Loucy (cell line): ENCODE data around the gene ATF7.
"Not testable (repeated sequence)": the region's sequence is repeated elsewhere in the genome, so short reads cannot be mapped to it uniquely, and the experiment has no call there.

ENCODE experiments used
- H2AFZ ChIP-seq: fragments of 200-600 bp; sonication (generic); 2 replicates; pipeline ENCODE4 v1.6.0; 2016; ENCODE audit warnings: antibody characterized with exemption, mild to moderate bottlenecking, low read length, moderate library complexity
- H3F3A ChIP-seq: fragments of 200-600 bp; 2 replicates; pipeline ENCODE4 v1.6.0; 2016; ENCODE audit warnings: antibody characterized with exemption, low read depth, mild to moderate bottlenecking
- H3K27me3 ChIP-seq: fragments of 200-600 bp; sonication (generic); 2 replicates; pipeline ENCODE4 v1.6.1; 2014; ENCODE audit warnings: low read length, mild to moderate bottlenecking; ENCODE audit not compliant: insufficient read depth, poor library complexity, severe bottlenecking
- H3K36me3 ChIP-seq: fragments of 200-600 bp; sonication (generic); 2 replicates; pipeline ENCODE4 v1.6.1; 2016; ENCODE audit warnings: low read length; ENCODE audit not compliant: insufficient read depth
- H3K4me1 ChIP-seq: fragments of 200-600 bp; sonication (generic); 2 replicates; pipeline ENCODE4 v1.5.1; 2014; ENCODE audit warnings: low read length, mild to moderate bottlenecking; ENCODE audit not compliant: insufficient read depth, poor library complexity, severe bottlenecking
- H3K4me2 ChIP-seq: fragments of 200-600 bp; sonication (generic); 2 replicates; pipeline ENCODE4 v1.6.0; 2014; ENCODE audit warnings: antibody characterized with exemption, low read length, low read depth, mild to moderate bottlenecking; ENCODE audit not compliant: poor library complexity, severe bottlenecking
- H3K4me3 ChIP-seq: fragments of 200-600 bp; sonication (generic); 2 replicates; pipeline ENCODE4 v1.5.1; 2014; ENCODE audit warnings: low read length, mild to moderate bottlenecking, mixed read lengths; ENCODE audit not compliant: poor library complexity, severe bottlenecking
- H3K79me2 ChIP-seq: fragments of 200-600 bp; sonication (generic); 2 replicates; pipeline ENCODE4 v1.6.1; 2014; ENCODE audit warnings: low read length; ENCODE audit not compliant: insufficient read depth
- H3K9ac ChIP-seq: fragments of 200-600 bp; sonication (generic); 2 replicates; pipeline ENCODE4 v1.6.0; 2014; ENCODE audit warnings: mild to moderate bottlenecking, low read depth, low read length, moderate library complexity; ENCODE audit not compliant: poor library complexity, severe bottlenecking
- H3K9me2 ChIP-seq: fragments of 200-600 bp; sonication (generic); replicated peaks from 2 replicates; pipeline ENCODE4 v1.6.1; 2016; ENCODE audit warnings: low read depth, low read length, mixed read lengths
- H3K9me3 ChIP-seq: fragments of 200-600 bp; sonication (generic); 2 replicates; pipeline ENCODE4 v1.6.1; 2014; ENCODE audit warnings: mild to moderate bottlenecking, antibody characterized with exemption, low read length, low read depth; ENCODE audit not compliant: insufficient read depth
- H4K20me1 ChIP-seq: fragments of 200-600 bp; sonication (generic); 2 replicates; pipeline ENCODE4 v1.6.0; 2014; ENCODE audit warnings: antibody characterized with exemption, low read length, mild to moderate bottlenecking; ENCODE audit not compliant: insufficient read depth, poor library complexity, severe bottlenecking
- EZH2phosphoT487 ChIP-seq: fragments of 200-600 bp; IDR thresholded peaks from 2 replicates; pipeline ENCODE4 v1.6.1; 2018; ENCODE audit warnings: antibody characterized with exemption, mild to moderate bottlenecking, moderate library complexity, borderline replicate concordance
- TF ChIP-seq, protein P1 (sequence below): fragments of 200-600 bp; sonication (generic); conservative IDR thresholded peaks from 2 replicates; pipeline ENCODE4 v1.5.1; 2014; ENCODE audit warnings: mild to moderate bottlenecking, antibody characterized with exemption, low read length

The ATF7 gene

DNA sequence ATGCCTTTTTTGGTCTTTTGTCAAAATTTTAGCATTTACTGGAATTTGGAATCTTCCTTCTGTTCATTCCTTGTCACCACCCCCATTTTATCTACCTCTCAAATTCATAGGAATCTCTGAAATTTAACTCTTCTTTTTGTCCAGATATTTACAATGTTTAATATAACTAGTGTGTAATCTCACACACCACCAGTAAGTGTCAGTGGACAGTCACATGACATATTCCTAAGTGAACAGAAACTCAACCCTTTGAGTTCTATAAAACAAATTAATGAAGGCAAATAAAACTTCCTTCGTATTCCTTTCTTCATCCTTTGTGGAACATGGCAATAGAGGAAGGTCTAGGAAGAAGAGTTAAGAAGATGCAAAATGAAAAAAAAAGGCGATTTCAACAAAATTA lies 26.6 kb downstream of the ATF7 start:
- Histone ChIP-seq H3K9me2 (no peaks in the 10 kb centered on the region), H3K9me3 (no peaks in the 10 kb centered on the region), H3K9ac (no peak overlapping the region), H3F3A (no peaks in the 10 kb centered on the region), H3K4me3 (no peak overlapping the region), H3K27me3 (no peaks in the 10 kb centered on the region), H4K20me1 (no peaks in the 10 kb centered on the region), H2AFZ (no peak overlapping the region), H3K4me2 (no peak overlapping the region), H3K36me3 (peaks cover 4% of the 10 kb centered on the region; the same call in 1 of the 2 replicates), H3K4me1 (peaks cover 16% of the 10 kb centered on the region), H3K79me2 (peaks cover 13% of the 10 kb centered on the region)
- TF ChIP-seq, protein P1, sequence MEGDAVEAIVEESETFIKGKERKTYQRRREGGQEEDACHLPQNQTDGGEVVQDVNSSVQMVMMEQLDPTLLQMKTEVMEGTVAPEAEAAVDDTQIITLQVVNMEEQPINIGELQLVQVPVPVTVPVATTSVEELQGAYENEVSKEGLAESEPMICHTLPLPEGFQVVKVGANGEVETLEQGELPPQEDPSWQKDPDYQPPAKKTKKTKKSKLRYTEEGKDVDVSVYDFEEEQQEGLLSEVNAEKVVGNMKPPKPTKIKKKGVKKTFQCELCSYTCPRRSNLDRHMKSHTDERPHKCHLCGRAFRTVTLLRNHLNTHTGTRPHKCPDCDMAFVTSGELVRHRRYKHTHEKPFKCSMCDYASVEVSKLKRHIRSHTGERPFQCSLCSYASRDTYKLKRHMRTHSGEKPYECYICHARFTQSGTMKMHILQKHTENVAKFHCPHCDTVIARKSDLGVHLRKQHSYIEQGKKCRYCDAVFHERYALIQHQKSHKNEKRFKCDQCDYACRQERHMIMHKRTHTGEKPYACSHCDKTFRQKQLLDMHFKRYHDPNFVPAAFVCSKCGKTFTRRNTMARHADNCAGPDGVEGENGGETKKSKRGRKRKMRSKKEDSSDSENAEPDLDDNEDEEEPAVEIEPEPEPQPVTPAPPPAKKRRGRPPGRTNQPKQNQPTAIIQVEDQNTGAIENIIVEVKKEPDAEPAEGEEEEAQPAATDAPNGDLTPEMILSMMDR = peak; percentile 63
- TF ChIP-seq EZH2phosphoT487 = no peak

DNA sequence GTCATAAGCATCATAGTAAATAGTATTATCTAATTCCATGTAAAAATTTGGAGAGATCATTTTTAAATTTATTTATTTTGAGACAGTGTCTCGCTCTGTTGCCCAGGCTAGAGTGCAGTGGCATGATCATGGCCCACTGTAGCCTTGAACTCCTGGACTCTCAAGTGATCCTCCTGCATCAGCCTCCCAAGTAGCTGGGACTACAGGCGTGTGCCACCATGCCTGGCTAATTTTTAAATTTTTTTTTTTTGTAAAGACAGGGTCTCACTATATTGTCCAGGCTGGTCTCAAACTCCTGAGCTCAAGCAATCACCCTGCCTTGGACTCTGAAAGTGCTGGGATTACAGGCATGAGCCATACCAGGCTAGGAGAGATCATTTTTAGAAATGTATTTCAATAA lies 27.2 kb downstream of the ATF7 start:
- not testable (repeated sequence) for H3K4me2 ChIP-seq, H3F3A ChIP-seq, H3K9ac ChIP-seq, H4K20me1 ChIP-seq, H3K27me3 ChIP-seq, H3K9me3 ChIP-seq, H2AFZ ChIP-seq, H3K9me2 ChIP-seq, H3K4me3 ChIP-seq, H3K36me3 ChIP-seq
- peaks cover 16% of the 10 kb centered on the region for H3K4me1 ChIP-seq
- peaks cover 13% of the 10 kb centered on the region for H3K79me2 ChIP-seq

DNA sequence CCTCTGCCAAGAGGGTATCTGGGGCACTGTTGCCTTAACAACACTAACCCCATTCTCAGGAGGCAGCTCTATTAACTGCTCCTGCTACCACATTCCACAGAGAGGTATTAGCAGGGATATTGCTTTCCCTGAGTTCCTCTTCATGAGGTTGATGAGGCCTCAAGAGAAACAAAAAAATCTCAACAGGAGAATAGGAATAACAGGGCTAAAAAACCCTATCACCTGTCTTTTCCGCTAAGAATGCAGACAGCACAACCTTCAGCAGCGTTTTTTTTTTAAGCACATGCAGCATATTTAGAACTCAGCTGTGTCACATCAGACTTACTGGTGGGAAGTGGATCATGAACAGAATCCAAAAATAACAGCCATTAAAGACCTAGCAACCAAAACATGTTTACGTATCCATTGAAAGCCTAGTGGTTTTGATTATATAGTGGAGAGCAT lies 29.2 kb downstream of the ATF7 start:
- no peaks in the 10 kb centered on the region for H3K27me3 ChIP-seq
- H3K36me3 ChIP-seq = peaks cover 4% of the 10 kb centered on the region; the same call in 1 of the 2 replicates
- H3K4me3 ChIP-seq = no peak overlapping the region
- H3K79me2 ChIP-seq = peaks cover 5% of the 10 kb centered on the region; the same call in 1 of the 2 replicates
- no peaks in the 10 kb centered on the region for H4K20me1 ChIP-seq
- peaks cover 11% of the 10 kb centered on the region for H3K4me1 ChIP-seq
- H3F3A ChIP-seq = no peaks in the 10 kb centered on the region
- H3K9ac ChIP-seq = no peak overlapping the region
- H3K9me2 ChIP-seq = no peaks in the 10 kb centered on the region
- H2AFZ ChIP-seq = no peak overlapping the region
- no peaks in the 10 kb centered on the region for H3K9me3 ChIP-seq
- H3K4me2 ChIP-seq = no peak overlapping the region
- TF ChIP-seq EZH2phosphoT487 = no peak
- TF ChIP-seq, protein P1 = no peak

DNA sequence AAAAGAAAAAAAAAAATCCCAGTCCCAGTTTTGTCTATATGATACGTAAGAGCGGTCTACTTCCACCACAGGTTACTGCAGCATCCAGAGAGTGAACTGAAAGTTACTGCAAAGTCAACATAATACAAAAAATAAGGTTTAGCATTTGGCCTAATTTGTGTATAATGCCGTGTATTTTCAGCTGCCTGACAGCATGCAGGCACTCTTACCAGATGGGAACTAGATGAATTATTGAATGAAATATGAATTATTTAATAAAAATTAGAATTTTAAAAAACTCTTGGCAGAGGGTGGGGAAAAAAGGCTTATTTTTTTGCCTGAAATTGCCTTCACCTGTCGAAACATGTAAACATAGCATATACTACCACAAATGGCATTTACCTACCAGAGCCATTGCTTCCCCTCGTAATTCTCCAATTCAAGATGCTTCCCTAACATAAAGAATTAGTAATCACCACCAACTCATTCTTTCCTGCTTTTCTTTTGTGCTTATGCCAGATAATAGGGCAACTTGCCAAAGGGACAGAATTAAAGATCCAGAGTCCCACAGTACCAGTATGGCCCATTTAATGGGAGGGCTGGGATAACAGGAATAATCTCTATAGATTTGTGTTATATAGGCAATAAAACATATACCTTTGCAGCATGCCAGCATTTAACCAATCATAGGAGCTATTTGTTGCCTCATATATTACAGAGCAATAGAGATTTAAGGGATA lies 31.1 kb downstream of the ATF7 start:
- Histone ChIP-seq H3K9me2 (no peaks in the 10 kb centered on the region), H3K4me3 (no peak overlapping the region), H3K4me1 (peaks cover 27% of the 10 kb centered on the region), H3K9ac (no peak overlapping the region), H3K4me2 (no peak overlapping the region), H3K79me2 (peaks cover 5% of the 10 kb centered on the region; the same call in 1 of the 2 replicates), H3K9me3 (no peaks in the 10 kb centered on the region), H3K36me3 (no peaks in the 10 kb centered on the region), H4K20me1 (no peaks in the 10 kb centered on the region), H2AFZ (no peak overlapping the region), H3K27me3 (no peaks in the 10 kb centered on the region), H3F3A (no peaks in the 10 kb centered on the region)
- TF ChIP-seq EZH2phosphoT487 = no peak
- TF ChIP-seq, protein P1 = no peak
